T-cell (primary cell): ENCODE measurements around the gene RFC1. TPM values are rescaled to one million over a fixed set of nuclear protein-coding genes. Genes with fewer than 3 reads are reported as not detected.
"Not testable (repeated sequence)": the region's sequence is repeated elsewhere in the genome, so short reads cannot be mapped to it uniquely, and the experiment has no call there.

Experiments
- ATAC-seq, 4 experiments: fragments of 200-7000 bp in 3 of 4; fragments of 150-1000 bp in 1 of 4; cut with Tn5 transposase; replicated peaks in 1 of 4; 1 replicate in 3 of 4; 2 replicates in 1 of 4; pipeline ENCODE4 v1.10.0; 2021; ENCODE audit warnings: moderate library complexity in 3 of 4, mild to moderate bottlenecking in 2 of 4, moderate number of reproducible peaks in 1 of 4
- CTCF ChIA-PET, 2 donors: fragments of 300-600 bp; sonication (Branson Sonifier 250); formaldehyde crosslinking; loops; one replicate each; lab custom pipeline; 2022; ENCODE audit warnings: antibody characterized with exemption in 2 of 2; lab: Charles Lee
- POLR2A ChIA-PET, 2 donors: fragments of 300-600 bp; sonication (Branson Sonifier 250); formaldehyde crosslinking; loops; one replicate each; lab custom pipeline; 2022; ENCODE audit warnings: antibody characterized with exemption in 2 of 2; lab: Charles Lee
- DNase-seq, 35 experiments: peaks; one replicate each; pipeline versions ENCODE4 v3.0.0 to v3.0.0-alpha.2; 2013 to 2023
- H3K27ac ChIP-seq: one replicate; pipeline ENCODE4 v1.5.1; 2013; ENCODE audit warnings: low read length
- H3K27me3 ChIP-seq, 2 experiments: replicated peaks in 1 of 2; 1 replicate in 1 of 2; 2 replicates in 1 of 2; pipeline versions ENCODE4 v1.6.1 to v1.7.0; 2013; ENCODE audit warnings: low read length in 1 of 2, mixed read lengths in 1 of 2; ENCODE audit not compliant: control insufficient read depth in 2 of 2, insufficient read depth in 2 of 2; ENCODE audit errors: extremely low read depth in 1 of 2
- H3K36me3 ChIP-seq, 2 donors: 1 replicate in 1 of 2; 2 replicates in 1 of 2; pipeline versions ENCODE4 v1.6.1 to v1.7.0; 2013; ENCODE audit warnings: low read length in 1 of 2; ENCODE audit not compliant: control insufficient read depth in 2 of 2, insufficient read depth in 1 of 2; ENCODE audit errors: extremely low read depth in 1 of 2
- H3K4me1 ChIP-seq, 2 experiments: 1 replicate in 1 of 2; 2 replicates in 1 of 2; pipeline versions ENCODE4 v1.6.1 to v1.7.0; 2013; ENCODE audit warnings: low read length in 2 of 2, mixed read lengths in 1 of 2; ENCODE audit not compliant: insufficient read depth in 2 of 2, control insufficient read depth in 1 of 2; ENCODE audit errors: extremely low read depth in 1 of 2
- H3K4me3 ChIP-seq, 2 donors: 1 replicate in 1 of 2; 2 replicates in 1 of 2; pipeline versions ENCODE4 v1.5.1 to v1.7.0; 2013; ENCODE audit warnings: mild to moderate bottlenecking in 2 of 2, low read length in 1 of 2, moderate library complexity in 1 of 2; ENCODE audit not compliant: control insufficient read depth in 1 of 2; ENCODE audit errors: extremely low read depth in 1 of 2
- H3K9me3 ChIP-seq: 2 replicates; pipeline ENCODE4 v1.7.0; 2013
- H3K27ac Mint-ChIP-seq, 2 donors: one replicate each; pipeline ENCODE4 v1.8.0; 2020 to 2021; ENCODE audit warnings: mild to moderate bottlenecking in 2 of 2, mixed read lengths in 2 of 2
- H3K27me3 Mint-ChIP-seq, 2 donors: one replicate each; pipeline ENCODE4 v1.8.0; 2021 to 2022; ENCODE audit warnings: mixed read lengths in 2 of 2
- H3K36me3 Mint-ChIP-seq: one replicate; pipeline ENCODE4 v1.8.0; 2021; ENCODE audit warnings: mixed read lengths
- H3K4me1 Mint-ChIP-seq, 3 donors: one replicate each; pipeline ENCODE4 v1.8.0; 2020 to 2022; ENCODE audit warnings: mixed read lengths in 3 of 3, mild to moderate bottlenecking in 1 of 3
- H3K4me3 Mint-ChIP-seq, 3 donors: one replicate each; pipeline ENCODE4 v1.8.0; 2020 to 2022; ENCODE audit warnings: mild to moderate bottlenecking in 3 of 3, mixed read lengths in 3 of 3, moderate library complexity in 3 of 3
- H3K9me3 Mint-ChIP-seq, 3 donors: one replicate each; pipeline ENCODE4 v1.8.0; 2020 to 2022; ENCODE audit warnings: mixed read lengths in 3 of 3
- WGBS: methylation state at CpG from one replicate; pipeline ENCODE4 v1.1.5; 2013; ENCODE audit warnings: missing lambda C conversion rate; ENCODE audit not compliant: insufficient coverage; 5-methylcytosine and 5-hydroxymethylcytosine counted together
- total RNA-seq, 35 experiments: library from RNA in 6 of 35; stranded (reverse) in 6 of 35; fragments of 120-200 nt in 1 of 35; gene quantifications; one replicate each; pipeline versions ENCODE4 v1.2.1 to v1.2.4 and lab custom pipeline; 2013 to 2026

The RFC1 gene
- total RNA-seq, 5 donors from 2014 or later (not counting 1 experiment from before 2014, with no cell fraction given) = 45.7 to 77.4 (median 54.5) TPM

DNA sequence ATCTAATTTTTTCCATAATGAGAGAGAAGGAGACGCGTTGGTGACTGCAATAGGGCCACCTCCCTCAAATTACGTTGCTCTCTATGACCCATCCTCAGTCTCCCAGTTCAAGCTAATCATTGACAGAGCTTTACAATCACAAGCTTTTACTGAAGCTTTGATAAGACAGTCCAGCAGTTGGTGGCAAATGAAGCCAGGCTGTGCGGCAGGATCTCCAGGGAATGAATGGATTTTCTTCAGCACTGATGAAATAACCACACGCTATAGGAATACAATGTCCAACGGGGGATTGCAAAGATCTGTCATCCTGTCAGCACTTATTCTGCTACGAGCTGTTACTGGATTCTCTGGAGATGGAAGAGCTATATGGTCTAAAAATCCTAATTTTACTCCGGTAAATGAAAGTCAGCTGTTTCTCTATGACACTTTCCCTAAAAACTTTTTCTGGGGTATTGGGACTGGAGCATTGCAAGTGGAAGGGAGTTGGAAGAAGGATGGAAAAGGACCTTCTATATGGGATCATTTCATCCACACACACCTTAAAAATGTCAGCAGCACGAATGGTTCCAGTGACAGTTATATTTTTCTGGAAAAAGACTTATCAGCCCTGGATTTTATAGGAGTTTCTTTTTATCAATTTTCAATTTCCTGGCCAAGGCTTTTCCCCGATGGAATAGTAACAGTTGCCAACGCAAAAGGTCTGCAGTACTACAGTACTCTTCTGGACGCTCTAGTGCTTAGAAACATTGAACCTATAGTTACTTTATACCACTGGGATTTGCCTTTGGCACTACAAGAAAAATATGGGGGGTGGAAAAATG lies 40.8 kb upstream of the RFC1 start, which contains the start of gene KLB:
Gene KLB, plus strand, starts transcription at position 168 of the 821 bp plus-strand sequence. Its CDS starts 20 bp downstream, at position 188.
- Mint-ChIP-seq H3K27ac (no peak within 1 kb of the TSS), H3K36me3 (no peaks in the 10 kb centered on the region), H3K4me1 (no peaks in the 10 kb centered on the region), H3K9me3 (no peaks in the 10 kb centered on the region), H3K27me3 (peaks cover 3 to 4% of the 10 kb centered on the region in 2 donors), H3K4me3 (no peak within 1 kb of the TSS)
- H3K36me3 ChIP-seq = no peaks in the 10 kb centered on the region
- H3K27me3 ChIP-seq = peaks cover 0 to 3% of the 10 kb centered on the region in 2 experiments
- H3K4me3 ChIP-seq = no peak within 1 kb of the TSS
- CTCF ChIA-PET = no interaction called here
- 100% methylated on average over 1 of the region's 12 CpGs for WGBS
- H3K4me1 ChIP-seq = no peaks in the 10 kb centered on the region
- POLR2A ChIA-PET = interaction anchor here in 1 of 2 donors (0.6 kb wide), 2 partner anchors 10 to 376 kb away, joined by 3 to 4 read pairs; no protein-coding TSS in a partner anchor
- no peaks in the 10 kb centered on the region for H3K9me3 ChIP-seq
- H3K27ac ChIP-seq = no peak within 1 kb of the TSS
- DNase-seq = no peak
- ATAC-seq = no peak

- not testable (repeated sequence) for H3K4me1 Mint-ChIP-seq, H3K9me3 Mint-ChIP-seq, DNase-seq
Observed at GRCh38 chr4:39401640-39402039, 35.5 kb upstream of the RFC1 start.

DNA sequence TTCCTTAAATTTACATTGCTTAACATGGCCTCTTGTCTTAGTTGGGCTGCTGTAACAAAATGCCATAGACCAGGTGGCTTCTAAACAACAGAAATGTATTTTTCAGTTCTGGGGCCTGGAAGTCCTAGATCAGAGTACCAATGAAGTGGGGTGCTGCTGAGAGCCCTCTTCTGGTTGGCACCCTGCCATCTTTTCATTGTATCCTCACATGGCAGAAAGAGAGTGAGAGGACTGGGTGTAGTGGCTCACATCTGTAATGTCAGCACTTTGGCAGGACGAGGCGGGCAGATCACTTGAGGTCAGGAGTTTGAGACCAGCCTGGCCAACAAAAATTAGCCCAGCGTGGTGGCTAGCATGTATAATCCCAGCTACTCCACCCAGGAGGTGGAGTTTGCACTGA lies 28.5 kb upstream of the RFC1 start:
- DNase-seq (peak in 1 of 35 experiments; percentile 21), ATAC-seq (no peak)
- no peaks in the 10 kb centered on the region for H3K9me3 Mint-ChIP-seq
- Histone ChIP-seq H3K4me3 (no peak overlapping the region), H3K9me3 (no peaks in the 10 kb centered on the region), H3K4me1 (no peaks in the 10 kb centered on the region), H3K36me3 (no peaks in the 10 kb centered on the region), H3K27me3 (no peaks in the 10 kb centered on the region), H3K27ac (no peak overlapping the region)
- H3K4me1 Mint-ChIP-seq = no peaks in the 10 kb centered on the region
- ChIA-PET POLR2A (interaction anchor here in 1 of 2 donors (0.7 kb wide), 1 partner anchor 108 kb away, joined by 4 read pairs; no protein-coding TSS in a partner anchor), CTCF (no interaction called here)
- WGBS = 90% methylated on average over 2 of the region's 3 CpGs
- H3K27me3 Mint-ChIP-seq = no peaks in the 10 kb centered on the region
- H3K4me3 Mint-ChIP-seq = no peak overlapping the region
- H3K36me3 Mint-ChIP-seq = no peaks in the 10 kb centered on the region
- no peak overlapping the region for H3K27ac Mint-ChIP-seq

More at GRCh38 chr4:39401640-39402039, 35.5 kb upstream of the RFC1 start:
- H3K9me3 ChIP-seq, H3K27me3 Mint-ChIP-seq, CTCF ChIA-PET, POLR2A ChIA-PET, H3K4me1 ChIP-seq, ATAC-seq, H3K4me3 Mint-ChIP-seq, H3K4me3 ChIP-seq, H3K36me3 ChIP-seq, H3K27me3 ChIP-seq, H3K27ac ChIP-seq, H3K36me3 Mint-ChIP-seq, H3K27ac Mint-ChIP-seq: not testable (repeated sequence)
- WGBS = no CpG with 5 or more reads among the region's 6 CpGs

DNA sequence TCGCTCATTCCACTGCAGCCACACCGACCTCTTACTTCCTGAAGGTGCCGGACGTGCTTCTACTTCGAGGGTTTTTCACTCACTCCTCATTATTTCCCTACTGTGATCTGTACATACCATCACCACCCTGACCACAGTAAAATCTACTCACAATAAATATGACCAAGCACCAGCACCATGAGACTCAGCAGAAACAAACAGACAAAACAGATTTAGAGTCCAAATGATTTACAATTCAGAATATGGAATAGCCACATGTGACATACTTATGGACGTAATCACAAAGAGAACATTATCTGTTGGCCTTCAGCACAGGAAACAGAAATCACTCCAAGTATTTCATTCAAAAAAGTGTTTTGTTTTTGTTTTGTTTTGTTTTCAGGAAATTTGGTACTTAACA lies 24.4 kb upstream of the RFC1 start:
- H3K36me3 Mint-ChIP-seq = no peaks in the 10 kb centered on the region
- POLR2A ChIA-PET = no interaction called here
- H3K27ac ChIP-seq = no peak overlapping the region
- H3K4me1 Mint-ChIP-seq = no peaks in the 10 kb centered on the region
- DNase-seq (no peak), ATAC-seq (no peak)
- H3K4me3 ChIP-seq = no peak overlapping the region
- WGBS = 87% methylated on average over 5 of the region's 6 CpGs
- H3K27ac Mint-ChIP-seq = no peak overlapping the region
- H3K9me3 Mint-ChIP-seq = no peaks in the 10 kb centered on the region
- CTCF ChIA-PET = no interaction called here
- no peaks in the 10 kb centered on the region for H3K27me3 Mint-ChIP-seq
- no peaks in the 10 kb centered on the region for H3K9me3 ChIP-seq
- no peak overlapping the region for H3K4me3 Mint-ChIP-seq
- H3K36me3 ChIP-seq = no peaks in the 10 kb centered on the region
- H3K4me1 ChIP-seq = no peaks in the 10 kb centered on the region
- H3K27me3 ChIP-seq = peaks cover 0 to 3% of the 10 kb centered on the region in 2 experiments

DNA sequence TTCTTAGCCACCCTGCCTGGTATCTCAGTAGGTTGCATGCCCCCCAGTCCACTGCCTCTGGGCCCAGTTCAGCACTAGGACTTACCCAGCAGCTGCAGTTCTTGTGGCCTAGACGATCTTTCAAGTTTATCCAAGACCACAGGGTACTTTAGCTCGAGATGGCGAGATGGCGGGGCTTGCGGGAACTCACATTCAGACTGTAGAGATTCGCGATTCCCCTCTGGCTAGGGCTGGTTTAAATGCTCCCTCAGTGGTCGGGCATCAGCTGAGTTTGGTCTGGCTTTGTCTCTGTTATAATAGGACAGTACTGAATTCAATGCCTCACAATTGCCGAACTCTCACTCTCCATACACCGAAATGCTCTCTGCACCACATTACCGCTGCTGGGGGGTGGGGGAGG lies 18.4 kb upstream of the RFC1 start:
- no peak overlapping the region for H3K4me3 Mint-ChIP-seq
- WGBS = 83% methylated on average over 3 of the region's 11 CpGs

GRCh38 chr4:39383690-39384089 lies 17.5 kb upstream of the RFC1 start:
- Mint-ChIP-seq H3K27ac (no peak overlapping the region), H3K9me3 (peaks cover 2 to 14% (median 5%) of the 10 kb centered on the region in 3 donors), H3K36me3 (no peaks in the 10 kb centered on the region), H3K27me3 (peaks cover 17 to 24% of the 10 kb centered on the region in 2 donors), H3K4me3 (no peak overlapping the region), H3K4me1 (no peaks in the 10 kb centered on the region)
- ChIA-PET POLR2A (interaction anchor here in 1 of 2 donors (0.6 kb wide), 1 partner anchor 1393 kb away, joined by 3 read pairs; no protein-coding TSS in a partner anchor), CTCF (no interaction called here)
- ATAC-seq = no peak
- 100% methylated on average over 1 of the region's 1 CpG for WGBS
- Histone ChIP-seq H3K9me3 (no peaks in the 10 kb centered on the region), H3K36me3 (no peaks in the 10 kb centered on the region), H3K27me3 (peaks cover 0 to 18% of the 10 kb centered on the region in 2 experiments), H3K27ac (no peak overlapping the region), H3K4me3 (no peak overlapping the region), H3K4me1 (no peaks in the 10 kb centered on the region)
- no peak for DNase-seq

More for the DNA sequence above, 18.4 kb upstream of the RFC1 start:
- Histone ChIP-seq H3K4me3 (no peak overlapping the region), H3K27me3 (peaks cover 0 to 18% of the 10 kb centered on the region in 2 experiments), H3K36me3 (no peaks in the 10 kb centered on the region), H3K27ac (no peak overlapping the region), H3K9me3 (no peaks in the 10 kb centered on the region), H3K4me1 (no peaks in the 10 kb centered on the region)
- DNase-seq = no peak
- POLR2A ChIA-PET = interaction anchor here in 1 of 2 donors (0.6 to 0.7 kb wide), 2 partner anchors 111 to 640 kb away, joined by 4 to 6 read pairs; no protein-coding TSS in a partner anchor
- CTCF ChIA-PET = no interaction called here
- no peak for ATAC-seq
- Mint-ChIP-seq H3K27ac (no peak overlapping the region), H3K4me1 (no peaks in the 10 kb centered on the region), H3K36me3 (no peaks in the 10 kb centered on the region), H3K27me3 (peaks cover 17 to 24% of the 10 kb centered on the region in 2 donors), H3K9me3 (peaks cover 2 to 7% (median 5%) of the 10 kb centered on the region in 3 donors)
